Measurements from ENCODE around the gene LMCD1. TPM values are rescaled to one million over a fixed set of nuclear protein-coding genes. Genes with fewer than 3 reads are reported as not detected.

Gene LMCD1
- total RNA-seq, 2 experiments from 2014 or later = 2.1 to 2.2 TPM

DNA sequence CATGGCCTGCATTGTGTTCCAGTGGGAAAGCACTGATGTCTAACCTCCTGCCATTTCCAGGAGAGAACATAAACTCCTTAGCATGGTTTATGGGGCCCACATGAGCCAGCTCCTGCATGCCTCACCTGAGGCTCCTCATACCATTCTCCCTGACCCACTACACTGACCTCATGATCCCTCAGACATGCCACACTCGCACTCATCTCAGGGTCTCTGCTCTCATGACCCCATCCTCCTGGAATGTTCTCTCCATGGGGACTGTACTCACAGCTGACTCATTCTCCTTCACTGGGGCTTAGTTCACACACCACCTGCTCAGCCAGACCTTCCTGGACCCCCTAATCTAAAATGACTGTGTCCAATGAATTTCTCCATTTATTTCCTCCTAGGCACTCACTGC, 4.0 kb upstream of the LMCD1 start:
- ATAC-seq (no peak), DNase-seq (no peak)
- ChIA-PET POLR2A (interaction anchor here (0.6 kb wide), 1 partner anchor 444 kb away, joined by 3 read pairs; no protein-coding TSS in a partner anchor), CTCF (no interaction called here)
- Mint-ChIP-seq H3K9me3 (no peaks in the 10 kb centered on the region), H3K4me1 (ENCODE audit: low read depth) (peaks cover 4% of the 10 kb centered on the region), H3K4me3 (no peak overlapping the region), H3K36me3 (ENCODE audit: low read depth) (no peaks in the 10 kb centered on the region), H3K27me3 (peaks cover 14% of the 10 kb centered on the region), H3K27ac (no peak overlapping the region)
- intact Hi-C loops (cut with micrococcal nuclease) = no loop called here
- TF ChIP-seq, protein P1, sequence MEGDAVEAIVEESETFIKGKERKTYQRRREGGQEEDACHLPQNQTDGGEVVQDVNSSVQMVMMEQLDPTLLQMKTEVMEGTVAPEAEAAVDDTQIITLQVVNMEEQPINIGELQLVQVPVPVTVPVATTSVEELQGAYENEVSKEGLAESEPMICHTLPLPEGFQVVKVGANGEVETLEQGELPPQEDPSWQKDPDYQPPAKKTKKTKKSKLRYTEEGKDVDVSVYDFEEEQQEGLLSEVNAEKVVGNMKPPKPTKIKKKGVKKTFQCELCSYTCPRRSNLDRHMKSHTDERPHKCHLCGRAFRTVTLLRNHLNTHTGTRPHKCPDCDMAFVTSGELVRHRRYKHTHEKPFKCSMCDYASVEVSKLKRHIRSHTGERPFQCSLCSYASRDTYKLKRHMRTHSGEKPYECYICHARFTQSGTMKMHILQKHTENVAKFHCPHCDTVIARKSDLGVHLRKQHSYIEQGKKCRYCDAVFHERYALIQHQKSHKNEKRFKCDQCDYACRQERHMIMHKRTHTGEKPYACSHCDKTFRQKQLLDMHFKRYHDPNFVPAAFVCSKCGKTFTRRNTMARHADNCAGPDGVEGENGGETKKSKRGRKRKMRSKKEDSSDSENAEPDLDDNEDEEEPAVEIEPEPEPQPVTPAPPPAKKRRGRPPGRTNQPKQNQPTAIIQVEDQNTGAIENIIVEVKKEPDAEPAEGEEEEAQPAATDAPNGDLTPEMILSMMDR (IDR thresholded peaks at IDR 0.05) = no peak

DNA sequence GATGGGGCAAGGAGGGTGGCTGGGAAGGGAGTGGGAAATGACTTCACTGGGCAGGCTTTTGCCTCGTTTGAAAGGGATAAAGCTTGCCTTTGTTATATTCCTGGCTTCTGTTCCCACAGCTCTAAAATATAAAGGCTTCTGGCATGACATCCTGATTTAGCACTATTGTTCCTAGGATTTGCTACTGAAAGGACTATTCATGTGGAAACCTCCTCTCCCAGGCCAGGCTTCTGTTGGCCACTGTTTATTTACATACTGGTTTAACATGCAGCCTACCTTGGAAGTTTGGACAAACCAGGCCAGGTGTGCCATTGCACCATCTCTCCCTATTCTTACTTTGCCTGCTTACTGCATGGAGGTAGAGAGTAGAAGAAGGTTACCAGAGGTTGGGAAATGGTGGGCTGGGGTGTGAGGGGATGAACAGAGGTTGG, 2.4 kb upstream of the LMCD1 start:
- Mint-ChIP-seq H3K4me3 (no peak overlapping the region), H3K4me1 (ENCODE audit: low read depth) (peaks cover 7% of the 10 kb centered on the region), H3K27ac (no peak overlapping the region), H3K36me3 (ENCODE audit: low read depth) (no peaks in the 10 kb centered on the region), H3K27me3 (peaks cover 14% of the 10 kb centered on the region), H3K9me3 (no peaks in the 10 kb centered on the region)
- ChIA-PET CTCF (no interaction called here), POLR2A (no interaction called here)
- intact Hi-C loops (cut with micrococcal nuclease) = no loop called here
- DNase-seq = no peak
- TF ChIP-seq, protein P1 (IDR thresholded peaks at IDR 0.05) = no peak
- no peak for ATAC-seq

DNA sequence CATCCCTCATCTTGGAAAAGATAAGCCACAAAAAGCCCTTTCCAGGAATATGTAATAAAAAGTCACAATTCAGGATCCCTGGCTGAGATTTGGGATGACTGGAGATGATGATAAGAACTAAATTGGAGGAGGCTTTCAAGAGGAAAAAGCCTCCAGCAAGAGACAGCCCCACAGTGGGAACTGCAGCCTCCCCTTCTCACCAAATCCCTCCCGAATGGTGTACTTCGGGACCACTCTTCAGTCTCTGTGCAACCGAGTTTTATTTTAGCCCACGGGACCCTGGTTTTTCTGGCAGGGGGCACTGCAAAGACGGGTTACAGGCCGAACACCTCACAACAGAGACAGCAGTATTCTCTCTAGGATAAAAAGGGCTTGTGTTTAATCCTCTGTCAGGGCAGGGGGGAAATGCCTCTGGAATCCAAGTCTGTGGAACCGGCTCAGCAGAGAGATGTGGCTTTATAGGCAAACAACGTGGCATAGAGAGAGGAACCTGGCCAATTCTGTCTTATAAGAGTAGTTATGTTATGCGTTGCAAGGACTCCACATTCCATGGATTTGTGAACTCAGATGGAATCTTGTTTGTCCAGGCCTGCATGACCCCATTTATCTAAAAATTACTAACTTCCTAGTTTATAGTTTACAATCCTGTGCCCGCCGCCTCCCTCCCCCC, 1.2 kb upstream of the LMCD1 start:
- POLR2A ChIA-PET = no interaction called here
- TF ChIP-seq, protein P1 (IDR thresholded peaks at IDR 0.05) = no peak
- Mint-ChIP-seq H3K9me3 (no peaks in the 10 kb centered on the region), H3K27me3 (peaks cover 14% of the 10 kb centered on the region), H3K4me1 (ENCODE audit: low read depth) (peaks cover 10% of the 10 kb centered on the region), H3K4me3 (no peak overlapping the region), H3K27ac (no peak overlapping the region), H3K36me3 (ENCODE audit: low read depth) (no peaks in the 10 kb centered on the region)
- DNase-seq = no peak
- no peak for ATAC-seq
- CTCF ChIA-PET = interaction anchor here (1.0 kb wide), 1 partner anchor 84 kb away, joined by 3 read pairs; no protein-coding TSS in a partner anchor
- intact Hi-C loops (cut with micrococcal nuclease) = no loop called here

DNA sequence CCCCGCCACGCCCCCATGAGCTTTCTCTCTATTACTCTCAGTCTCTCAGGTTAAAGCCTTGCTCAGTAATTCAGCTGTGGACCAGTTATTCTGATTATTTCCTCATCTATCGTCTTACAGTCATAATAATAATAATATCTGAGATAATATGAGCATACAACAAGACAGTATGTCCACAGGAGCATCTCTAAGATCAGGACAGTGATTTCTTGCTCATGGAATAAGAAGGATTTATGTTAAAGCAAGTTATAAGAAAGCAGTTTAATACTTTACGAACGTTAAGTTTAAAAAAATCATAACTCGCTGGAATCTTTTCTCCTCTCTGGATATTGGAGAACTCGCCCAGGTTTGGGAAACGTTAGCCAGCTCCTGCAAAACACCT, 643 bp upstream of the LMCD1 start:
- TF ChIP-seq, protein P1 (IDR thresholded peaks at IDR 0.05) = no peak
- intact Hi-C loops (cut with micrococcal nuclease) = no loop called here
- Mint-ChIP-seq H3K27me3 (peaks cover 14% of the 10 kb centered on the region), H3K4me1 (ENCODE audit: low read depth) (peaks cover 10% of the 10 kb centered on the region), H3K36me3 (ENCODE audit: low read depth) (no peaks in the 10 kb centered on the region), H3K27ac (no peak overlapping the region), H3K4me3 (peak overlapping the region; percentile 55), H3K9me3 (no peaks in the 10 kb centered on the region)
- ATAC-seq (no peak), DNase-seq (no peak)
- POLR2A ChIA-PET = no interaction called here
- CTCF ChIA-PET = interaction anchor here (1.0 to 1.2 kb wide), 2 partner anchors 23 to 84 kb away, joined by 3 to 4 read pairs; no protein-coding TSS in a partner anchor

DNA sequence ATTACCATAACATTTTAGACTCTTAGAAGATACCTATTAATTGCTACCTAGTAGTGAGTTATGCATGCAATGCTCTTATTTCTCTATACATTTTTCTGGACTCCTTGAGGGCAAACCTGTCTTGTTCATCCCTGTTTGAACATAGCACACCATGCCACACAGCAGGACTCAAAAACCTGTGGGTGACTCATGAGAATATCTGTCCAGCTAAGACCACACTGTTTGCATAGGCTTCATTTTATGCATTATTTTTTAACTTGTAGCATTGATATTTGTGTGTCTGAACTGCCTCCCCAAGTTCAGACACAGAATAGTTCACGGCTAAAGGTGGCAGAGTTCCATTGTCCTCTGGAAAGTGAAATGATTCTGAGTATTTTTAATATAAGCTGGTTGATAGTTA, 1.8 kb downstream of the LMCD1 start:
- peaks cover 10% of the 10 kb centered on the region for H3K4me1 Mint-ChIP-seq (ENCODE audit: low read depth)
- intact Hi-C loops (cut with micrococcal nuclease) = no loop called here

More for the DNA sequence above, 1.8 kb downstream of the LMCD1 start:
- Mint-ChIP-seq H3K4me3 (no peak overlapping the region), H3K9me3 (no peaks in the 10 kb centered on the region), H3K36me3 (ENCODE audit: low read depth) (no peaks in the 10 kb centered on the region), H3K27ac (no peak overlapping the region), H3K27me3 (peaks cover 14% of the 10 kb centered on the region)
- POLR2A ChIA-PET = no interaction called here
- CTCF ChIA-PET = interaction anchor here (1.0 kb wide), 1 partner anchor 121 kb away, joined by 3 read pairs; no protein-coding TSS in a partner anchor
- no peak for ATAC-seq
- TF ChIP-seq, protein P1 (IDR thresholded peaks at IDR 0.05) = no peak
- no peak for DNase-seq
